ENCODE data around the gene MAPK9.

DNA sequence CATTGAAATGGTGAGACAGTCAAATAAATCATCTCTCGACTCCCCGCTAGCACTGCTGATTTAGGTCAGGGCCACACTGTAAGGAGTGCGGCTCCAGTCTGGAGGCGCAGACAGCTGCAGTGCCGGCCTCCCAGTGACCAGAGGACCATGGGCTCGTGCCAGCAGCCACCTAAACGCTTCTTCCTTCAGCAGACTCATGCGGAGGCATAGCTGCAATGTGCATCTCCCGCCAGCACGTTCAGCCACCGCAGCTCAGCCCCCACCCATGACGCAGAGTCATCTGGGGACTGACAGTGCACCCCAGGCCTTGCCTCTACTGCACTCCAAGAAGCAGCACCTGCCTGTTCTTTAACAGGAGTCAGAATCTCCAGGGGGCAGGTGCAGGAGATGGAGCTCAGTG is 13.6 kb upstream of the MAPK9 start:
- TF ChIP-seq POLR2A (IDR thresholded peaks at IDR 0.05) (no peak), CTCF (IDR thresholded peaks at IDR 0.05 in 4 of 5, conservative IDR thresholded peaks at IDR 0.05 in 1 of 5) (no peak)

All from gastrocnemius medialis (tissue), 4 donors.